ENCODE data around the gene FAM118A. TPM values are rescaled to one million over a fixed set of nuclear protein-coding genes. Genes with fewer than 3 reads are reported as not detected.
A peak's percentile ranks its signal among the peaks of the same experiment; 100 is the strongest.

Gene FAM118A
- total RNA-seq, 1 donor from 2014 or later: 49.6 TPM

- H3K4me3 ChIP-seq: peak within 1 kb of the TSS in 1 of 2 donors; percentile 41
- DNase-seq (ENCODE audit: extremely low spot score in 2 of 2): no peak
- H3K36me3 ChIP-seq: no peaks in the 10 kb centered on the region
- no peak within 1 kb of the TSS for H3K27ac ChIP-seq
- peaks cover 22% of the 10 kb centered on the region for H3K4me1 ChIP-seq
- intact Hi-C loops (cut with DNase I): no loop called here
- no peaks in the 10 kb centered on the region for H3K9me3 ChIP-seq
- H3K27me3 ChIP-seq: no peaks in the 10 kb centered on the region
- no peak for TF ChIP-seq POLR2AphosphoS5 (IDR thresholded peaks at IDR 0.05; ENCODE audit: insufficient read depth in 1 of 2, low read depth in 1 of 2)
- no peak for TF ChIP-seq POLR2A (IDR thresholded peaks at IDR 0.05)
- no peak for TF ChIP-seq CTCF (IDR thresholded peaks at IDR 0.05)
Observed at GRCh38 chr22:45284705-45285262, 24.9 kb upstream of the FAM118A start, which contains the start of gene UPK3A. Gene UPK3A, plus strand, starts transcription at chr22:45284949. Its CDS starts 65 bp downstream, at chr22:45285014.

GRCh38 chr22:45285263-45286058, 24.3 kb upstream of the FAM118A start:
- Histone ChIP-seq H3K27ac (no peak overlapping the region), H3K4me3 (no peak overlapping the region), H3K36me3 (no peaks in the 10 kb centered on the region), H3K9me3 (no peaks in the 10 kb centered on the region), H3K27me3 (no peaks in the 10 kb centered on the region), H3K4me1 (peaks cover 15% of the 10 kb centered on the region)
- no peak for DNase-seq (ENCODE audit: extremely low spot score in 2 of 2)
- intact Hi-C loops (cut with DNase I): no loop called here
- TF ChIP-seq POLR2A (IDR thresholded peaks at IDR 0.05): no peak
- TF ChIP-seq POLR2AphosphoS5 (IDR thresholded peaks at IDR 0.05; ENCODE audit: insufficient read depth in 1 of 2, low read depth in 1 of 2): no peak
- no peak for TF ChIP-seq CTCF (IDR thresholded peaks at IDR 0.05)

GRCh38 chr22:45286854-45287551, 22.7 kb upstream of the FAM118A start:
- H3K27ac ChIP-seq: no peak overlapping the region
- H3K4me3 ChIP-seq: no peak overlapping the region
- H3K36me3 ChIP-seq: no peaks in the 10 kb centered on the region
- intact Hi-C loops (cut with DNase I): no loop called here
- no peak for TF ChIP-seq POLR2A (IDR thresholded peaks at IDR 0.05)
- no peak for TF ChIP-seq CTCF (IDR thresholded peaks at IDR 0.05)
- no peak for TF ChIP-seq POLR2AphosphoS5 (IDR thresholded peaks at IDR 0.05; ENCODE audit: insufficient read depth in 1 of 2, low read depth in 1 of 2)
- H3K4me1 ChIP-seq: peaks cover 11% of the 10 kb centered on the region
- no peaks in the 10 kb centered on the region for H3K9me3 ChIP-seq
- no peaks in the 10 kb centered on the region for H3K27me3 ChIP-seq
- no peak for DNase-seq (ENCODE audit: extremely low spot score in 2 of 2)

GRCh38 chr22:45290410-45290936, 19.3 kb upstream of the FAM118A start:
- Histone ChIP-seq H3K4me3 (no peak overlapping the region), H3K27ac (no peak overlapping the region), H3K36me3 (no peaks in the 10 kb centered on the region), H3K4me1 (no peaks in the 10 kb centered on the region), H3K9me3 (no peaks in the 10 kb centered on the region), H3K27me3 (no peaks in the 10 kb centered on the region)
- TF ChIP-seq POLR2AphosphoS5 (IDR thresholded peaks at IDR 0.05; ENCODE audit: insufficient read depth in 1 of 2, low read depth in 1 of 2) (no peak), POLR2A (IDR thresholded peaks at IDR 0.05) (no peak), CTCF (IDR thresholded peaks at IDR 0.05) (no peak)
- intact Hi-C loops (cut with DNase I): no loop called here
- no peak for DNase-seq (ENCODE audit: extremely low spot score in 2 of 2)
